Endometrial microvascular endothelial cells (primary cell): ENCODE results near the gene LBR. TPM values are rescaled to one million over a fixed set of nuclear protein-coding genes. Genes with fewer than 3 reads are reported as not detected.

Experiments used
- in situ Hi-C: cut with HindIII; loops from 2 replicates; pipeline ENCODE4 v1.10.0; 2017; ENCODE audit warnings: low sequenced_read_pairs, low pct_unique_long_range_greater_than_20kb; ENCODE audit errors: inconsistent ontology term
- total RNA-seq: library from RNA; depleted of rRNA; stranded (reverse); fragments of >200 nt; gene quantifications from one replicate; pipeline ENCODE4 v1.2.3, GENCODE V29; 2015; ENCODE audit errors: inconsistent ontology term

LBR gene
- total RNA-seq, 1 donor from 2014 or later: 94.3 TPM

DNA sequence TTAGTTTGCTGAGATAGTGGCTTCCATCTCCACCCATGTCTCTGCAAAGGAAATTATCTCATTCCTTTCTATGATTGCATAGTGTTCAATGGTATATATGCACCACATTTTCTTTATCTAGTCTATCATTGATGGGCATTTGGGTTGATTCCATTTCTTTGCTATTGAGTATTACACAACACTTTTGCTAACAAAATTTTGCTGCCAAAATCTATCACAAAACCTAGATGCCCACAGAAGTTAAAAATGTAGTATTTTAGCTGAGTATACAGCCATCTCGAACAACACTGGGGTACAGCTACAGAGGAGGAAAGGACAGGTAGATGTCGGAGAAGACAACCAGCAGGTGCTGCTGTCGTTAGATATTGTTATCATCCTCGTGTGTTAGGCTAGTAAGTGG lies 67.7 kb downstream of the LBR start:
- in situ Hi-C loops: no loop called here

DNA sequence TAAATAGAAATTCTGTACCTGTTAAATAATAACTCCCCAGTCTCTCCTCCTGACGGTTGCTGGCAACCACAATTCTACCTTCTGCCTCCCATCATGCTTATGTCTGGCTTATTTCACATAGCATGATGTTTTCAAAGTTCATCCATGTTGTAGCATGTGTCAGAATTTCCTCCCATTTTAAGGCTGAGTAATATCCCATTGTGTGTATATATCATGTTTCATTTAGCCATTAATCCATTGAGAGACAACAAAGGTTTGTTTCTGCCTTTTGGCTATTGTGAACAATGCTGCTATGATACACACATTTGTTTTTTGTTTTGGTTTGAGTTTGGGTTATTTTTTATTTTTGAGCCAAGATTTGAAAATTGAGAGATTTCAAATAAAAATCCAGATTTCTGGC lies 72.0 kb downstream of the LBR start:
- in situ Hi-C loops: no loop called here

DNA sequence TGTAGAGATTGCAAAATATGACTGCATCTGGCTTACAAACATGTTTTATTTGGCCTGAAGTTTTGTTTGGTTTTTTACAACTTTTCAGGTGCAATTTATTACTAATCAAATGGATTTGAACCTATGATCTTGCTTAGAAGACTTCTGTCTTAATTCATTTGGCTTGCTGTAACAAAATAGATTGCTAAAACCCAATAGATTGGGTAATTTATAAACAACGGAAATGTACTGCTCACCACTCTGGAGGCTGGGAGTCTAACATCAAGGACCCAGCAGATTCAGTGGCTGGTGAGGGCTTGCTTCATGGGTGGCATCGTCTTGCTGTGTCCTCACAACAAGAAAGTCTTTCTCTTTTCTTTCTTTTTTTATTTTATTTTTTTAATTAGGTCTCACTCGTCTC lies 72.9 kb downstream of the LBR start:
- in situ Hi-C loops: no loop called here

Other genes with a start within 250 kb of the LBR start
- 63.4 TPM for gene ENAH, start 225.1 kb upstream of the LBR start, total RNA-seq